Transverse colon (tissue), 4 donors: ENCODE measurements around the gene HSPA2.

ENCODE experiments used
- CTCF ChIP-seq, 5 experiments: fragments of 200-600 bp in 3 of 5; fragments of 450-650 bp in 2 of 5; sonication (generic) in 3 of 5; IDR thresholded peaks; 1 replicate in 2 of 5; 2 replicates in 3 of 5; pipeline ENCODE4 v1.5.1; 2016 to 2017; ENCODE audit warnings: antibody characterized with exemption in 5 of 5, inconsistent platforms in 3 of 5, mild to moderate bottlenecking in 2 of 5, moderate library complexity in 1 of 5
- EP300 ChIP-seq: sonication (generic); formaldehyde crosslinking; IDR thresholded peaks from one replicate; pipeline ENCODE4 v1.6.1; 2017; ENCODE audit warnings: antibody characterized with exemption, low read depth
- POLR2A ChIP-seq: fragments of 450-650 bp; IDR thresholded peaks from one replicate; pipeline ENCODE4 v1.6.1; 2016; ENCODE audit warnings: antibody characterized with exemption, mild to moderate bottlenecking, moderate library complexity
- POLR2AphosphoS5 ChIP-seq, 3 donors: sonication (generic); formaldehyde crosslinking; IDR thresholded peaks; one replicate each; pipeline ENCODE4 v1.6.1; 2016; ENCODE audit warnings: antibody characterized with exemption in 3 of 3

GRCh38 chr14:64510825-64511671, 29.5 kb upstream of the HSPA2 start:
- TF ChIP-seq CTCF (IDR thresholded peaks at IDR 0.05) (peak; percentile 86 to 96 (median 90)), POLR2A (no peak), POLR2AphosphoS5 (IDR thresholded peaks at IDR 0.05) (peak in 1 of 3 donors; percentile 7), EP300 (no peak)
